ENCODE data around the gene PSME2.

The PSME2 gene

GRCh38 chr14:24126939-24127338 lies 19.5 kb downstream of the PSME2 start:
- DNase-seq (ENCODE audit: low read depth) = no peak
- no peak overlapping the region for H3K4me3 ChIP-seq (ENCODE audit: low read length)
- TF ChIP-seq CTCF (conservative IDR thresholded peaks at IDR 0.05; ENCODE audit: low read length) = no peak

- H3K4me3 ChIP-seq (ENCODE audit: low read length) = no peak overlapping the region
- DNase-seq (ENCODE audit: low read depth) = no peak
- TF ChIP-seq CTCF (conservative IDR thresholded peaks at IDR 0.05; ENCODE audit: low read length) = no peak
Measured at GRCh38 chr14:24123424-24124417, 22.7 kb downstream of the PSME2 start.

- no peak for TF ChIP-seq CTCF (conservative IDR thresholded peaks at IDR 0.05; ENCODE audit: low read length)
- H3K4me3 ChIP-seq (ENCODE audit: low read length) = no peak overlapping the region
- DNase-seq (ENCODE audit: low read depth) = no peak
Measured at GRCh38 chr14:24122898-24123297, 23.5 kb downstream of the PSME2 start.

GRCh38 chr14:24122416-24122815 lies 24.0 kb downstream of the PSME2 start:
- no peak for TF ChIP-seq CTCF (conservative IDR thresholded peaks at IDR 0.05; ENCODE audit: low read length)
- no peak for DNase-seq (ENCODE audit: low read depth)
- no peak overlapping the region for H3K4me3 ChIP-seq (ENCODE audit: low read length)

GRCh38 chr14:24121210-24121609 lies 25.2 kb downstream of the PSME2 start:
- TF ChIP-seq CTCF (conservative IDR thresholded peaks at IDR 0.05; ENCODE audit: low read length) = no peak
- DNase-seq (ENCODE audit: low read depth) = no peak
- H3K4me3 ChIP-seq (ENCODE audit: low read length) = no peak overlapping the region

GRCh38 chr14:24119691-24120090 lies 26.7 kb downstream of the PSME2 start:
- DNase-seq (ENCODE audit: low read depth) = no peak
- no peak for TF ChIP-seq CTCF (conservative IDR thresholded peaks at IDR 0.05; ENCODE audit: low read length)

GRCh38 chr14:24117179-24117578 lies 29.2 kb downstream of the PSME2 start:
- TF ChIP-seq CTCF (conservative IDR thresholded peaks at IDR 0.05; ENCODE audit: low read length) = no peak
- no peak overlapping the region for H3K4me3 ChIP-seq (ENCODE audit: low read length)
- no peak for DNase-seq (ENCODE audit: low read depth)

More at GRCh38 chr14:24119691-24120090, 26.7 kb downstream of the PSME2 start:
- no peak overlapping the region for H3K4me3 ChIP-seq (ENCODE audit: low read length)

Measured in AG10803 (cell line).